ENCODE results near the gene PRPF6.
A peak's percentile ranks its signal among the peaks of the same experiment; 100 is the strongest.

The PRPF6 gene

GRCh38 chr20:64040231-64041039 is 59.5 kb downstream of the PRPF6 start:
- no peak overlapping the region for H3K4me3 ChIP-seq (ENCODE audit: low read depth, low read length)
- TF ChIP-seq CTCF (IDR thresholded peaks at IDR 0.05; ENCODE audit: borderline replicate concordance, insufficient read depth, low read depth, low read length), result no peak

- no peak overlapping the region for H3K4me3 ChIP-seq (ENCODE audit: low read depth, low read length)
Measured at GRCh38 chr20:64041040-64041780, 60.3 kb downstream of the PRPF6 start.

GRCh38 chr20:64041781-64042053 is 60.8 kb downstream of the PRPF6 start:
- no peak for TF ChIP-seq CTCF (IDR thresholded peaks at IDR 0.05; ENCODE audit: borderline replicate concordance, insufficient read depth, low read depth, low read length)
- no peak overlapping the region for H3K4me3 ChIP-seq (ENCODE audit: low read depth, low read length)

More at GRCh38 chr20:64041040-64041780, 60.3 kb downstream of the PRPF6 start:
- no peak for TF ChIP-seq CTCF (IDR thresholded peaks at IDR 0.05; ENCODE audit: borderline replicate concordance, insufficient read depth, low read depth, low read length)

- H3K4me3 ChIP-seq (ENCODE audit: low read depth, low read length), result peak overlapping the region; percentile 18
- no peak for TF ChIP-seq CTCF (IDR thresholded peaks at IDR 0.05; ENCODE audit: borderline replicate concordance, insufficient read depth, low read depth, low read length)
Measured at GRCh38 chr20:64042054-64042781, 61.3 kb downstream of the PRPF6 start.

- H3K4me3 ChIP-seq (ENCODE audit: low read depth, low read length), result no peak overlapping the region
- no peak for TF ChIP-seq CTCF (IDR thresholded peaks at IDR 0.05; ENCODE audit: borderline replicate concordance, insufficient read depth, low read depth, low read length)
Measured at GRCh38 chr20:64043768-64044167, 62.8 kb downstream of the PRPF6 start.

- no peak for TF ChIP-seq CTCF (IDR thresholded peaks at IDR 0.05; ENCODE audit: borderline replicate concordance, insufficient read depth, low read depth, low read length)
- H3K4me3 ChIP-seq (ENCODE audit: low read depth, low read length), result no peak overlapping the region
Measured at GRCh38 chr20:64044484-64045247, 63.7 kb downstream of the PRPF6 start.
